ENCODE measurements around the gene SEZ6L.

SEZ6L gene

DNA sequence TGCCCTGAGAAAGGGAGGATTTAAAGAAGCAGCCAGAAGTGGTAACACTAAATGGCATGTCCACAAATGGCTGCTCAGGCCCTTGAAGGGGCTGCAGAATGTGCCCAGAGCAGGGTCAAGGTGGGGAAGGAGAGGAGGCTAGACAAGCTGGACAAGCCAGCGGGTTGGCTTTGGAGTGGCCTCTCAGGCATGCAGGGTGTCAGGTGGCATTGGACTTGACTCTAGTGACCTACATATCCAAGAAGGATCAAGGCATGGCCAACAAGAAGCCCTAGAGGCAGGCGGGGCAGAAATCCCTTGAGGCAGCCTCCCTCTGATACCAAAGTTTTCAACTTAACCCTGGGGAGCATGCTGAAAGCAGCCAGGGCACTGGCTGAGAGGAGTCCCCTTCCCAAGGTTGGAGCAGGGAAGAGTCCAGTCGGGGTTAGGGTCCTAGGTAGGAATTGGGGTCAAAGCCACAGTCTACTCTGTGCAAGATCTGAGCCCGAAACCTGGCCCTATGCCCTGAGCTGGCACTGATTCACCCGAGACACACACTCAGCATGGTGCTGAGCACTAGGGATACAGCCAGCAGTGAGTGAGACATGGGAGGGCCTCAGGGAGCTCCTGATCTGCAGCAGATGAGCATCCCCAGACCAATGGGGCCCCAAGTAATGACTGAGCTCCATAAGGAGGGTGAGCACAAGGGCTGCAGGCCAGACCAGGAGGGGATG, 164.0 kb downstream of the SEZ6L start:
- no peaks in the 10 kb centered on the region for H3K36me3 ChIP-seq (ENCODE audit: insufficient read depth, low read length)
- H3K4me3 ChIP-seq (ENCODE audit: low read depth in 1 of 2, low read length in 2 of 2), result no peak overlapping the region
- DNase-seq, result no peak
- H3K79me2 ChIP-seq (ENCODE audit: insufficient read depth, low read length), result no peaks in the 10 kb centered on the region
- no peak overlapping the region for H3K4me2 ChIP-seq (ENCODE audit: insufficient read depth, low read length)
- H3K9ac ChIP-seq (ENCODE audit: low read depth, low read length), result no peak overlapping the region
- no peak for ATAC-seq (ENCODE audit: insufficient read depth, low read depth)
- H3K9me3 ChIP-seq (ENCODE audit: insufficient read depth, low read length, severe bottlenecking), result no peaks in the 10 kb centered on the region
- no peak overlapping the region for H3K27ac ChIP-seq (ENCODE audit: low read length)
- H3K27me3 ChIP-seq (ENCODE audit: insufficient read depth, low read length, poor library complexity), result no peaks in the 10 kb centered on the region
- no peak for TF ChIP-seq EZH2 (IDR thresholded peaks at IDR 0.05; ENCODE audit: borderline replicate concordance, low read depth, low read length, severe bottlenecking)
- TF ChIP-seq, protein P1, sequence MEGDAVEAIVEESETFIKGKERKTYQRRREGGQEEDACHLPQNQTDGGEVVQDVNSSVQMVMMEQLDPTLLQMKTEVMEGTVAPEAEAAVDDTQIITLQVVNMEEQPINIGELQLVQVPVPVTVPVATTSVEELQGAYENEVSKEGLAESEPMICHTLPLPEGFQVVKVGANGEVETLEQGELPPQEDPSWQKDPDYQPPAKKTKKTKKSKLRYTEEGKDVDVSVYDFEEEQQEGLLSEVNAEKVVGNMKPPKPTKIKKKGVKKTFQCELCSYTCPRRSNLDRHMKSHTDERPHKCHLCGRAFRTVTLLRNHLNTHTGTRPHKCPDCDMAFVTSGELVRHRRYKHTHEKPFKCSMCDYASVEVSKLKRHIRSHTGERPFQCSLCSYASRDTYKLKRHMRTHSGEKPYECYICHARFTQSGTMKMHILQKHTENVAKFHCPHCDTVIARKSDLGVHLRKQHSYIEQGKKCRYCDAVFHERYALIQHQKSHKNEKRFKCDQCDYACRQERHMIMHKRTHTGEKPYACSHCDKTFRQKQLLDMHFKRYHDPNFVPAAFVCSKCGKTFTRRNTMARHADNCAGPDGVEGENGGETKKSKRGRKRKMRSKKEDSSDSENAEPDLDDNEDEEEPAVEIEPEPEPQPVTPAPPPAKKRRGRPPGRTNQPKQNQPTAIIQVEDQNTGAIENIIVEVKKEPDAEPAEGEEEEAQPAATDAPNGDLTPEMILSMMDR (IDR thresholded peaks at IDR 0.05; ENCODE audit: borderline replicate concordance, extremely low read depth, low read length, poor library complexity, severe bottlenecking), result no peak
- H4K20me1 ChIP-seq (ENCODE audit: insufficient read depth, low read length), result no peaks in the 10 kb centered on the region
- no peak overlapping the region for H2AFZ ChIP-seq (ENCODE audit: low read depth, low read length)
- H3K4me1 ChIP-seq (ENCODE audit: insufficient read depth, low read length), result no peaks in the 10 kb centered on the region

DNA sequence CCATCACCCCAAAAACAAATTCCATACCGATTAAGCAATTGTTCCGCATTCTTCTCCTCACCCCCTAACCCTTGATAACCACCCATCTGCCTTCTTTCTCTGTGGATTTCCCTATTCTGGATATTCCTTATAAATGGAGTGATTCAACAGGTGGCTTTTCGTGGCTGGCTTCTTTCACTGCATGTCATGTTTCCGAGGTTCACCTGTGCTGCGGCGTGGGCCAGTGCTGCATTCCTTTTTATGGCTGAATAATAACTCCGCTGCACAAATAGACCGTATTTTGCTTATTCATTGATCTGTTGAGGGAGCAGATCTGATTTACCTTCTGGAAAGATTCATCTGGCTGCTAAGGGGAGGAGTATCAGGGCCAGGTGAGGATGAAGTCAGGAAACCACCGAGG, 165.0 kb downstream of the SEZ6L start:
- H3K9me3 ChIP-seq (ENCODE audit: insufficient read depth, low read length, severe bottlenecking), result no peaks in the 10 kb centered on the region
- H3K4me1 ChIP-seq (ENCODE audit: insufficient read depth, low read length), result no peaks in the 10 kb centered on the region
- ATAC-seq (ENCODE audit: insufficient read depth, low read depth) (no peak), DNase-seq (no peak)
- no peak overlapping the region for H3K9ac ChIP-seq (ENCODE audit: low read depth, low read length)
- H3K79me2 ChIP-seq (ENCODE audit: insufficient read depth, low read length), result no peaks in the 10 kb centered on the region
- H3K27me3 ChIP-seq (ENCODE audit: insufficient read depth, low read length, poor library complexity), result no peaks in the 10 kb centered on the region
- no peak overlapping the region for H3K4me3 ChIP-seq (ENCODE audit: low read depth in 1 of 2, low read length in 2 of 2)
- no peak overlapping the region for H3K27ac ChIP-seq (ENCODE audit: low read length)
- H3K36me3 ChIP-seq (ENCODE audit: insufficient read depth, low read length), result no peaks in the 10 kb centered on the region
- H3K4me2 ChIP-seq (ENCODE audit: insufficient read depth, low read length), result no peak overlapping the region
- H4K20me1 ChIP-seq (ENCODE audit: insufficient read depth, low read length), result no peaks in the 10 kb centered on the region
- TF ChIP-seq EZH2 (IDR thresholded peaks at IDR 0.05; ENCODE audit: borderline replicate concordance, low read depth, low read length, severe bottlenecking), result no peak
- TF ChIP-seq, protein P1 (IDR thresholded peaks at IDR 0.05; ENCODE audit: borderline replicate concordance, extremely low read depth, low read length, poor library complexity, severe bottlenecking), result no peak
- H2AFZ ChIP-seq (ENCODE audit: low read depth, low read length), result no peak overlapping the region

DNA sequence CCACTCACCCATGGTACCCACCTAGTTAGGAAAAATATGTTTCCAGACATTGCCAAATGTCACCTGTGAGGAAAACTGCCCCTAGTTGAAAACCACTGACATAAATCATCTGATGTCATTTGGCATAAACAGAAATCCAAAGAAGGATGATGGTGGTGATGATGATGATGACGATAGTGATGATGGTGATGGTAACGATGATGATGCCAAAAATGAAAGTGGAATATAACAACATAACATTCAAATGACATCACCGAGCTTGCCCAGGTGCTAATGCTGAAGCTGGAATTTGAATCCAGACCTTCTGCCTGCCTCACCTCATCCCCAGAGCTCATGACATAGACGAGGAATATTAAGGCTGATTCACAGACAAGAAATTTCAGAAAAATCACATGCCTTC, 167.5 kb downstream of the SEZ6L start:
- ATAC-seq (ENCODE audit: insufficient read depth, low read depth) (no peak), DNase-seq (no peak)
- H3K36me3 ChIP-seq (ENCODE audit: insufficient read depth, low read length), result no peaks in the 10 kb centered on the region
- H3K9ac ChIP-seq (ENCODE audit: low read depth, low read length), result no peak overlapping the region
- no peak overlapping the region for H3K27ac ChIP-seq (ENCODE audit: low read length)
- no peaks in the 10 kb centered on the region for H3K4me1 ChIP-seq (ENCODE audit: insufficient read depth, low read length)
- TF ChIP-seq, protein P1 (IDR thresholded peaks at IDR 0.05; ENCODE audit: borderline replicate concordance, extremely low read depth, low read length, poor library complexity, severe bottlenecking), result no peak
- H2AFZ ChIP-seq (ENCODE audit: low read depth, low read length), result no peak overlapping the region
- no peak overlapping the region for H3K4me2 ChIP-seq (ENCODE audit: insufficient read depth, low read length)
- no peaks in the 10 kb centered on the region for H3K27me3 ChIP-seq (ENCODE audit: insufficient read depth, low read length, poor library complexity)
- H3K9me3 ChIP-seq (ENCODE audit: insufficient read depth, low read length, severe bottlenecking), result no peaks in the 10 kb centered on the region
- no peaks in the 10 kb centered on the region for H4K20me1 ChIP-seq (ENCODE audit: insufficient read depth, low read length)
- no peak overlapping the region for H3K4me3 ChIP-seq (ENCODE audit: low read depth in 1 of 2, low read length in 2 of 2)
- no peaks in the 10 kb centered on the region for H3K79me2 ChIP-seq (ENCODE audit: insufficient read depth, low read length)

Data from DND-41 (cell line).